ENCODE data around the gene RIMS4.

Gene RIMS4

GRCh38 chr20:44810061-44810390, 320 bp downstream of the RIMS4 start:
- no peaks in the 10 kb centered on the region for H3F3A ChIP-seq (ENCODE audit: insufficient read depth, low read length)
- H3K27ac ChIP-seq (ENCODE audit: low read depth, low read length, poor library complexity, severe bottlenecking), result no peak overlapping the region
- no peaks in the 10 kb centered on the region for H4K20me1 ChIP-seq (ENCODE audit: insufficient read depth, low read length)
- no peaks in the 10 kb centered on the region for H3K9me2 ChIP-seq (ENCODE audit: low read depth, low read length)
- H3K27me3 ChIP-seq (ENCODE audit: insufficient read depth, low read length), result 0 out of 2 replicates have a peak, but pooled peaks cover 7% of the 10 kb centered on the region
- H3K4me3 ChIP-seq (ENCODE audit: low read depth, low read length, poor library complexity, severe bottlenecking), result no peak overlapping the region
- H3K36me3 ChIP-seq (ENCODE audit: insufficient read depth, low read length), result no peaks in the 10 kb centered on the region
- H3K9ac ChIP-seq (ENCODE audit: low read length), result no peak overlapping the region
- no peaks in the 10 kb centered on the region for H3K4me1 ChIP-seq (ENCODE audit: insufficient read depth, low read length, severe bottlenecking)
- H3K9me3 ChIP-seq (ENCODE audit: low read length), result no peaks in the 10 kb centered on the region
- no peak overlapping the region for H3K4me2 ChIP-seq (ENCODE audit: low read length)
- no peak overlapping the region for H2AFZ ChIP-seq (ENCODE audit: low read length)
- no peaks in the 10 kb centered on the region for H3K79me2 ChIP-seq (ENCODE audit: insufficient read depth, low read length)
- no peak for TF ChIP-seq EZH2 (IDR thresholded peaks at IDR 0.05; ENCODE audit: borderline replicate concordance, low read length)
- no peak for TF ChIP-seq CTCF (IDR thresholded peaks at IDR 0.05; ENCODE audit: low read length)

- no peaks in the 10 kb centered on the region for H3K9me2 ChIP-seq (ENCODE audit: low read depth, low read length)
- H2AFZ ChIP-seq (ENCODE audit: low read length), result no peak overlapping the region
- no peaks in the 10 kb centered on the region for H3K4me1 ChIP-seq (ENCODE audit: insufficient read depth, low read length, severe bottlenecking)
- H3K36me3 ChIP-seq (ENCODE audit: insufficient read depth, low read length), result no peaks in the 10 kb centered on the region
- no peaks in the 10 kb centered on the region for H4K20me1 ChIP-seq (ENCODE audit: insufficient read depth, low read length)
- no peak overlapping the region for H3K4me3 ChIP-seq (ENCODE audit: low read depth, low read length, poor library complexity, severe bottlenecking)
- 0 out of 2 replicates have a peak, but pooled peaks cover 7% of the 10 kb centered on the region for H3K27me3 ChIP-seq (ENCODE audit: insufficient read depth, low read length)
- H3F3A ChIP-seq (ENCODE audit: insufficient read depth, low read length), result no peaks in the 10 kb centered on the region
- no peak overlapping the region for H3K9ac ChIP-seq (ENCODE audit: low read length)
- TF ChIP-seq CTCF (IDR thresholded peaks at IDR 0.05; ENCODE audit: low read length) (no peak), EZH2 (IDR thresholded peaks at IDR 0.05; ENCODE audit: borderline replicate concordance, low read length) (no peak)
- no peak overlapping the region for H3K4me2 ChIP-seq (ENCODE audit: low read length)
- no peaks in the 10 kb centered on the region for H3K9me3 ChIP-seq (ENCODE audit: low read length)
- H3K27ac ChIP-seq (ENCODE audit: low read depth, low read length, poor library complexity, severe bottlenecking), result no peak overlapping the region
- H3K79me2 ChIP-seq (ENCODE audit: insufficient read depth, low read length), result no peaks in the 10 kb centered on the region
Observed at GRCh38 chr20:44809380-44810060, 826 bp downstream of the RIMS4 start.

GRCh38 chr20:44807684-44808056, 2.7 kb downstream of the RIMS4 start:
- H3K4me2 ChIP-seq (ENCODE audit: low read length), result no peak overlapping the region
- no peak overlapping the region for H3K9ac ChIP-seq (ENCODE audit: low read length)
- no peaks in the 10 kb centered on the region for H3K9me3 ChIP-seq (ENCODE audit: low read length)
- H3K27me3 ChIP-seq (ENCODE audit: insufficient read depth, low read length), result 0 out of 2 replicates have a peak, but pooled peaks cover 7% of the 10 kb centered on the region
- H3K4me3 ChIP-seq (ENCODE audit: low read depth, low read length, poor library complexity, severe bottlenecking), result no peak overlapping the region
- no peaks in the 10 kb centered on the region for H3F3A ChIP-seq (ENCODE audit: insufficient read depth, low read length)
- H3K36me3 ChIP-seq (ENCODE audit: insufficient read depth, low read length), result no peaks in the 10 kb centered on the region
- no peak overlapping the region for H2AFZ ChIP-seq (ENCODE audit: low read length)
- no peaks in the 10 kb centered on the region for H3K9me2 ChIP-seq (ENCODE audit: low read depth, low read length)
- H4K20me1 ChIP-seq (ENCODE audit: insufficient read depth, low read length), result no peaks in the 10 kb centered on the region
- no peak overlapping the region for H3K27ac ChIP-seq (ENCODE audit: low read depth, low read length, poor library complexity, severe bottlenecking)
- no peak for TF ChIP-seq EZH2 (IDR thresholded peaks at IDR 0.05; ENCODE audit: borderline replicate concordance, low read length)
- no peak for TF ChIP-seq CTCF (IDR thresholded peaks at IDR 0.05; ENCODE audit: low read length)
- no peaks in the 10 kb centered on the region for H3K4me1 ChIP-seq (ENCODE audit: insufficient read depth, low read length, severe bottlenecking)
- no peaks in the 10 kb centered on the region for H3K79me2 ChIP-seq (ENCODE audit: insufficient read depth, low read length)

Measured in OCI-LY1 (cell line).